Measurements from ENCODE around the gene CD9. TPM values are rescaled to one million over a fixed set of nuclear protein-coding genes. Genes with fewer than 3 reads are reported as not detected.

CD9 gene
- total RNA-seq, 4 donors from 2014 or later, result 349 to 416 (median 399) TPM

DNA sequence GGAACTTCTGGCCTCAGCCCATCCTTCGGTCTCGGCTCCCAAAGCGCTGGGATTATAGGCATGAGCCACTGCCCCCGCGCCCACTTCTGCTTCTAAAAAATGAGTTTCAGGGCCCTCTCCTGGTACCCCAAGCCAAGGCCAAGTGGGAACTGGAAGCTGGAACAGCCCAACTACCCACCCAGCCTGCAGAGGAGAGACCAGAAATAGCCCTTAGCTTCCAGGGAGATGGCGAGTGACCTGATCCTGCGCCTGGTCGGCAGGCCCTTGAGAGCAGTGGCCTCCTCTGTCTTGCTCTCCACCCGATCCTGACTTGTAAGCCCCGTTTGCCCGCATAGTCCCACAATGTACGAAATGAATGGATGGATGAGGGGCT, 79.0 kb downstream of the CD9 start:
- Histone ChIP-seq H3K27ac (replicated peaks in 1 of 4) (peak overlapping the region; percentile 88 to 95 (median 94)), H3K4me3 (peak overlapping the region; percentile 57 to 62 (median 61))
- 89% methylated on average over 10 of the region's 12 CpGs for WGBS

DNA sequence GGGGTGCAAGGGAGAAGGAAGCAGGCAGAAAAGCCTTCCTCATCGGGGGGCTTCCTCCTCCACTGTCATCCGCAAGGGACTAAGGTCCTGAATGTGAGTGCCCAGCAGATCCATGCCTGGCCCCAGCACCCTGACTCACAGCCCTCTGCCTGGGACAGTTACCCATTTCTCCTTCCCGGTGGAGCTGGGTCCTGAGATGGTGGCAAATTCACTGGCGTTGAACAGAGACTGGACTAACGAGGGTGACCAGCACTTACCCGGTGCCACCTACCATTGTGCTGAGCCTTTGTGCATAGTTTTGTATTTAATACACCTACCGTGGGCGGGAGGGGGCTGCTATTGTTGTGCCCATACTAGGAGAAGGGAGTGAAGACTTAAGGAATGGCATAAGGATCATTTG, 79.4 kb downstream of the CD9 start:
- DNase-seq (ENCODE audit: extremely low spot score), result no peak
- Histone ChIP-seq H3K36me3 (no peaks in the 10 kb centered on the region), H3K9me3 (no peaks in the 10 kb centered on the region), H3K4me3 (no peak overlapping the region), H3K27me3 (no peaks in the 10 kb centered on the region), H3K27ac (replicated peaks in 1 of 4) (peak overlapping the region; percentile 88 to 95 (median 94)), H3K4me1 (peaks cover 35 to 46% (median 40%) of the 10 kb centered on the region in 4 donors)
- 83% methylated on average over 8 of the region's 8 CpGs for WGBS
- intact Hi-C loops (cut with DNase I), result loop anchor here (1.0 kb wide), 1 partner anchor 81 kb away; no protein-coding TSS in a partner anchor
- no peak for TF ChIP-seq POLR2AphosphoS5 (IDR thresholded peaks at IDR 0.05)
- TF ChIP-seq CTCF (IDR thresholded peaks at IDR 0.05), result no peak
- TF ChIP-seq POLR2A (IDR thresholded peaks at IDR 0.05; ENCODE audit: low read depth), result no peak
- TF ChIP-seq EP300 (IDR thresholded peaks at IDR 0.05), result no peak

More for the DNA sequence above, 79.0 kb downstream of the CD9 start:
- no peak for TF ChIP-seq POLR2AphosphoS5 (IDR thresholded peaks at IDR 0.05)
- H3K27me3 ChIP-seq, result no peaks in the 10 kb centered on the region
- no peaks in the 10 kb centered on the region for H3K36me3 ChIP-seq
- no peaks in the 10 kb centered on the region for H3K9me3 ChIP-seq
- H3K4me1 ChIP-seq, result peaks cover 39 to 50% (median 43%) of the 10 kb centered on the region in 4 donors
- no peak for DNase-seq (ENCODE audit: extremely low spot score)
- intact Hi-C loops (cut with DNase I), result loop anchor here (1.0 kb wide), 1 partner anchor 81 kb away; no protein-coding TSS in a partner anchor

DNA sequence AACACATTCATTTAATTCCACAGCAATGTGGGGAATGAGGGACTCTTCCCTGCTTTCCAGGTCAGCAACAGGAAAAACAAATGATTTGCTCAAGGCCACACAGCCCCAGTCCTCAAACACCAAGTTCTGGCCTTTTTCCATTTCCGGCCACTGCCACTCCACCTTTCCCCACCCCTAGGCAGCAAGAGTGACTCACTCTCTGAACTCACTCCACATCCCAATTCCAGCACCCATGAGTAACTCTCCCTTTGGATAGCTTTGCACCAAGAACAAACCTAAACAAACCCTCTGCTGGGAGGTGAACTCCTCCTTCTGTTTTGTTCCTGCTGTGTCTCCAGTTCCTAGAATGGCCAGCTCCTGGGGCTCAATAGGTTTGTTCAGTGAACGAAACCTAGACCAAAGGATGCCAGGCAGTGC, 79.9 kb downstream of the CD9 start:
- WGBS, result 41% methylated on average over 2 of the region's 2 CpGs
- intact Hi-C loops (cut with DNase I), result no loop called here

GRCh38 chr12:6280672-6281071, 80.5 kb downstream of the CD9 start:
- WGBS, result 81% methylated on average over 11 of the region's 11 CpGs
- Histone ChIP-seq H3K4me1 (peaks cover 33 to 52% (median 45%) of the 10 kb centered on the region in 4 donors), H3K36me3 (no peaks in the 10 kb centered on the region), H3K9me3 (no peaks in the 10 kb centered on the region), H3K27ac (replicated peaks in 1 of 4) (peak overlapping the region; percentile 88 to 95 (median 94)), H3K27me3 (no peaks in the 10 kb centered on the region), H3K4me3 (no peak overlapping the region)
- TF ChIP-seq EP300 (IDR thresholded peaks at IDR 0.05) (no peak), POLR2A (IDR thresholded peaks at IDR 0.05; ENCODE audit: low read depth) (no peak), CTCF (IDR thresholded peaks at IDR 0.05) (no peak), POLR2AphosphoS5 (IDR thresholded peaks at IDR 0.05) (no peak)
- DNase-seq (ENCODE audit: extremely low spot score), result no peak
- intact Hi-C loops (cut with DNase I), result no loop called here

More for the DNA sequence above, 79.9 kb downstream of the CD9 start:
- Histone ChIP-seq H3K4me1 (peaks cover 33 to 47% (median 42%) of the 10 kb centered on the region in 4 donors), H3K27me3 (no peaks in the 10 kb centered on the region), H3K27ac (replicated peaks in 1 of 4) (peak overlapping the region; percentile 88 to 95 (median 94)), H3K36me3 (no peaks in the 10 kb centered on the region), H3K9me3 (no peaks in the 10 kb centered on the region), H3K4me3 (no peak overlapping the region)
- DNase-seq (ENCODE audit: extremely low spot score), result no peak
- TF ChIP-seq POLR2A (IDR thresholded peaks at IDR 0.05; ENCODE audit: low read depth), result no peak
- TF ChIP-seq CTCF (IDR thresholded peaks at IDR 0.05), result peak in 1 of 3 experiments; percentile 32
- TF ChIP-seq POLR2AphosphoS5 (IDR thresholded peaks at IDR 0.05), result peak; percentile 74 to 76
- no peak for TF ChIP-seq EP300 (IDR thresholded peaks at IDR 0.05)

- Histone ChIP-seq H3K9me3 (no peaks in the 10 kb centered on the region), H3K4me3 (no peak overlapping the region), H3K36me3 (no peaks in the 10 kb centered on the region), H3K27ac (replicated peaks in 1 of 4) (peak overlapping the region; percentile 88 to 95 (median 94)), H3K4me1 (peaks cover 33 to 53% (median 45%) of the 10 kb centered on the region in 4 donors), H3K27me3 (no peaks in the 10 kb centered on the region)
- intact Hi-C loops (cut with DNase I), result no loop called here
- TF ChIP-seq EP300 (IDR thresholded peaks at IDR 0.05) (no peak), POLR2AphosphoS5 (IDR thresholded peaks at IDR 0.05) (no peak)
- 97% methylated on average over 13 of the region's 13 CpGs for WGBS
- no peak for DNase-seq (ENCODE audit: extremely low spot score)
These were observed 81.0 kb downstream of the CD9 start for GRCh38 chr12:6281081-6281809.

Measured in esophagus muscularis mucosa (tissue), 4 donors.